Left ventricle myocardium superior (tissue), 1 donor: ENCODE measurements around the gene GIMAP4. TPM values are rescaled to one million over a fixed set of nuclear protein-coding genes. Genes with fewer than 3 reads are reported as not detected.

ENCODE experiments used
- total RNA-seq: library from RNA; stranded (reverse); fragmentation: NEBNext Ultra II Directional; extraction: Animal tissue kit (Norgen Biotek cat#: 25700); gene quantifications from one replicate; pipeline ENCODE4 v1.2.1, GENCODE V29; 2021
- donor health status: DM: no; HTN: yes; CAD: no; lungs with severe emphysema.

The GIMAP4 gene
- total RNA-seq, 1 donor from 2014 or later, result 40.2 TPM

Other genes with a start within 250 kb of the GIMAP4 start
- 3.7 TPM for gene LRRC61, start 244.0 kb upstream of the GIMAP4 start, total RNA-seq
- 4.0 TPM for gene ACTR3C, start 243.8 kb upstream of the GIMAP4 start, total RNA-seq
- 18.7 TPM for gene RARRES2, start 225.8 kb upstream of the GIMAP4 start, total RNA-seq
- gene REPIN1, start 198.6 kb upstream of the GIMAP4 start, total RNA-seq, result 131 TPM
- gene ZNF775, start 188.1 kb upstream of the GIMAP4 start, total RNA-seq, result 3.0 TPM
- 16.2 TPM for gene GIMAP8, start 116.8 kb upstream of the GIMAP4 start, total RNA-seq
- gene GIMAP7, start 52.5 kb upstream of the GIMAP4 start, total RNA-seq, result 24.1 TPM
- gene GIMAP6, start 65.0 kb downstream of the GIMAP4 start, total RNA-seq, result 31.5 TPM
- 6.9 TPM for gene GIMAP2, start 118.3 kb downstream of the GIMAP4 start, total RNA-seq
- 6.7 TPM for gene GIMAP1, start 149.2 kb downstream of the GIMAP4 start, total RNA-seq
- gene GIMAP5, start 170.0 kb downstream of the GIMAP4 start, total RNA-seq, result 9.8 TPM
- 45.2 TPM for gene TMEM176B, start 233.0 kb downstream of the GIMAP4 start, total RNA-seq
- gene TMEM176A, start 233.4 kb downstream of the GIMAP4 start, total RNA-seq, result 30.1 TPM